ENCODE data around the gene FOCAD. TPM values are rescaled to one million over a fixed set of nuclear protein-coding genes. Genes with fewer than 3 reads are reported as not detected.
A peak's percentile ranks its signal among the peaks of the same experiment; 100 is the strongest.

FOCAD gene
- total RNA-seq, 6 experiments from 2014 or later, result 31.8 to 46.7 (median 39.2) TPM

DNA sequence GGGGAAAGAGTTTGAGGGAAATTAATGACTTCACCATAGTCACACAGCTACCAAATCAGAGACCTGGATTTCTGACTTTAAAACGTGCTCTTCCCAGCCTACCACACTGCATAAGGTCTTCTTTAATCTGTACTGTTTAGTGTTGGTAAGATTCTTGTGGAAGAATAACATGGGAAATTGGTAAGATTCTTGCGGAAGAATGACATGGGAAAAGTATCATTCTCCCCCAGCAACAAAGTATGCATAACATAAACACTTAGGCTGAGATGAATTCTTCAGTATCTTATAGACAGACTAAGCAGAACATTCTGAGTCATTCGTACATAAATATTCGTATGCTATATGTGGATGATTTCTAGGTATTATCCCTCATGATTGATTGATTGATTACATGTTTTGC, 170.4 kb downstream of the FOCAD start:
- no peak overlapping the region for H3K4me3 Mint-ChIP-seq

DNA sequence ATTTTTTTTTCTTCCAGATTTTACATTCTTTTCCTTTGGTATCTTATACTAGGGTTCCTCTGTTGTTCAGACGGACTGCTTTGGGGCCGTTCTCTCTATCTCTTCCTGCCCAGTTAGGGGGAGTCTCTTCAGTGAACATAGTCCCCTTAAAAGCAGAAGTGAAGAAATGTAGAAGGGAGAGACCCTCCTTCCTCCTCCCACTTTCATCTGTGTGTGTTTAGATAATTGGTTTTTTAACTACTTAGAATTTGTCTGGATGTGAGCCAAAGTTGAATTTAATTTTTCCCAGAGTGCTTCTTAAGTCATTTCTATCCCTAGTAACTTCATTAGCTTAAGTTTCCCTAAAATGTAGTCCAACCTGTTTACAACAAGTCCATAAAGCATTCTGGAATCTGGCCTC, 179.9 kb downstream of the FOCAD start:
- DNase-seq, result no peak
- peaks cover 20% of the 10 kb centered on the region for H3K4me1 Mint-ChIP-seq (ENCODE audit: low read depth)
- TF ChIP-seq, protein P1, sequence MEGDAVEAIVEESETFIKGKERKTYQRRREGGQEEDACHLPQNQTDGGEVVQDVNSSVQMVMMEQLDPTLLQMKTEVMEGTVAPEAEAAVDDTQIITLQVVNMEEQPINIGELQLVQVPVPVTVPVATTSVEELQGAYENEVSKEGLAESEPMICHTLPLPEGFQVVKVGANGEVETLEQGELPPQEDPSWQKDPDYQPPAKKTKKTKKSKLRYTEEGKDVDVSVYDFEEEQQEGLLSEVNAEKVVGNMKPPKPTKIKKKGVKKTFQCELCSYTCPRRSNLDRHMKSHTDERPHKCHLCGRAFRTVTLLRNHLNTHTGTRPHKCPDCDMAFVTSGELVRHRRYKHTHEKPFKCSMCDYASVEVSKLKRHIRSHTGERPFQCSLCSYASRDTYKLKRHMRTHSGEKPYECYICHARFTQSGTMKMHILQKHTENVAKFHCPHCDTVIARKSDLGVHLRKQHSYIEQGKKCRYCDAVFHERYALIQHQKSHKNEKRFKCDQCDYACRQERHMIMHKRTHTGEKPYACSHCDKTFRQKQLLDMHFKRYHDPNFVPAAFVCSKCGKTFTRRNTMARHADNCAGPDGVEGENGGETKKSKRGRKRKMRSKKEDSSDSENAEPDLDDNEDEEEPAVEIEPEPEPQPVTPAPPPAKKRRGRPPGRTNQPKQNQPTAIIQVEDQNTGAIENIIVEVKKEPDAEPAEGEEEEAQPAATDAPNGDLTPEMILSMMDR (IDR thresholded peaks at IDR 0.05), result no peak
- no peaks in the 10 kb centered on the region for H3K27me3 Mint-ChIP-seq (ENCODE audit: insufficient read depth)
- H3K9me3 Mint-ChIP-seq, result no peaks in the 10 kb centered on the region
- H3K36me3 Mint-ChIP-seq (ENCODE audit: low read depth), result peaks cover 24% of the 10 kb centered on the region
- H3K4me3 Mint-ChIP-seq, result no peak overlapping the region
- H3K27ac Mint-ChIP-seq, result no peak overlapping the region

More for the DNA sequence above, 170.4 kb downstream of the FOCAD start:
- Mint-ChIP-seq H3K9me3 (peaks cover 26% of the 10 kb centered on the region; the same call in 1 of the 2 replicates), H3K4me1 (ENCODE audit: low read depth) (peaks cover 21% of the 10 kb centered on the region), H3K36me3 (ENCODE audit: low read depth) (peaks cover 42% of the 10 kb centered on the region), H3K27ac (peak overlapping the region; percentile 55), H3K27me3 (ENCODE audit: insufficient read depth) (no peaks in the 10 kb centered on the region)
- TF ChIP-seq, protein P1 (IDR thresholded peaks at IDR 0.05), result no peak
- peak; percentile 41 for DNase-seq

DNA sequence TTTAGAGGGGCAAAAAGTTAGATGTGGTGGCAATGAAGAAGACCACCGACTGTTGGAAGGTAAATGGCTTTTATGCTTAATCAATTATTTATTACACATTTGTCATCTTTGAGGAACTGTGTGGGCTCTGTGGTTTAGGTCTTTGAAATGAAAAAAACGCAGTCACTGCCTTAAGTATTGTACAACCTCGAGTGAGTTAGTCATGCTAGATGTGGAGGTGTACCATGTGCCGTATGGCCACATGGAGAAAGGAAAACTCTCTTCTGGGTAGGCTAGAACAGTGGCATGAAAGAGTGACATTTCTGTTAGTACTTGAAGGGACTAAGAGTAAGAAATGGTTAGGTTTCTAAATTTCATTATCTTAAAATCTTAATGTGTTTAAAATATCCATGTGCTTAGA, 181.3 kb downstream of the FOCAD start:
- Mint-ChIP-seq H3K36me3 (ENCODE audit: low read depth) (peaks cover 26% of the 10 kb centered on the region), H3K27me3 (ENCODE audit: insufficient read depth) (no peaks in the 10 kb centered on the region), H3K4me3 (no peak overlapping the region), H3K27ac (no peak overlapping the region), H3K9me3 (no peaks in the 10 kb centered on the region), H3K4me1 (ENCODE audit: low read depth) (peaks cover 24% of the 10 kb centered on the region)
- TF ChIP-seq, protein P1 (IDR thresholded peaks at IDR 0.05), result no peak
- no peak for DNase-seq

DNA sequence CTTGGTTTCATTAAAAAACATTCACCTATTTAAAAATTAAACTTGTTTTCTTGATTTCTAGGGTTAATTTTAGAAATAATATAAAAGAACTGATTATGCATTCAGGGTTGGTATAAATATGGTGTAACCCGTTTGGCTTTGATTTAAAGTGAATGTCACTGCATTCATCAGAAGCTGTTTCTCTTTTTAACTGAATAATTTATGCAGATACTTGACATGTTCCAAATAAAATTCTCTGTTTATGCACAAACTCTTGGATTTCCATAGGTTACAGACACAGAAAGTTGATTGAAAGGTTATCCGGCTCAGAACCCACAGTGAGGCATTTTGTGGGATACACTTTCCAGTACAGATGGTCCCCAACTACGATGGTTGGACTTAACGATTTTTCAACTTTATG, 186.1 kb downstream of the FOCAD start:
- no peak for DNase-seq
- Mint-ChIP-seq H3K36me3 (ENCODE audit: low read depth) (peaks cover 21% of the 10 kb centered on the region), H3K4me1 (ENCODE audit: low read depth) (peaks cover 30% of the 10 kb centered on the region), H3K27ac (no peak overlapping the region), H3K9me3 (no peaks in the 10 kb centered on the region), H3K4me3 (no peak overlapping the region), H3K27me3 (ENCODE audit: insufficient read depth) (no peaks in the 10 kb centered on the region)
- TF ChIP-seq, protein P1 (IDR thresholded peaks at IDR 0.05), result no peak

DNA sequence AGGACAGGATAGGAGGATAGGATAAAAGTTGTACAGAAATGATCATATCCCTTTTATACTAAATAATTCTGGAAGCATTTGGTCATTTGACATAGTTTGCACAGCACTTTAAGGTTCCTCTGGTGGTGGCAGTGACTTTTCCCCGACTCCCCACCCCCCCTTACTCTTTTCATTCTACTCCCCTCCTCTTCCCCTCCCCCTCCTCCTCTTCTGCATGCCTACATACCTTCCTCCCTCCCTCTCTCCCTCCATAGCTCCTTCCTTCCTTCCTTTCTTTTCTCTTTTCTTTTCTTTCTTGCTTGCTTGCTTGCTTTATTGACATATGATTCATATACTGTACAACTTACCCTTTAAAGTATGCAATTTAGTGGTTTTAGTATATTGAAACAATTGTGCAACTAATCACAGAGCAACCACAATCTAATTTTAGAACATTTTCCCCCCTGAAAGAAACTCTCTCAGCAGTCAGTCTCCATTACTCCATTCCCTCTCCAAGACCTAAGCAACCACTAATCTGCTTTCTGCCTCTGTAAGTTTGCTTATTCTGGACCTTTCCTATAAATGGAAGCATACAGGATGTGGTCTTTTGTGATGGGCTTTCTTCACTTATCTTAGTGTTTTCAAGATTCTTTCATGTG, 188.4 kb downstream of the FOCAD start:
- peak; percentile 83 for DNase-seq
- H3K9me3 Mint-ChIP-seq, result no peaks in the 10 kb centered on the region
- peak overlapping the region; percentile 75 for H3K4me3 Mint-ChIP-seq
- H3K27ac Mint-ChIP-seq, result peak overlapping the region; percentile 75
- TF ChIP-seq, protein P1 (IDR thresholded peaks at IDR 0.05), result no peak
- peaks cover 10% of the 10 kb centered on the region; the same call in 1 of the 2 replicates for H3K36me3 Mint-ChIP-seq (ENCODE audit: low read depth)
- peaks cover 27% of the 10 kb centered on the region for H3K4me1 Mint-ChIP-seq (ENCODE audit: low read depth)
- no peaks in the 10 kb centered on the region for H3K27me3 Mint-ChIP-seq (ENCODE audit: insufficient read depth)

Data from HFFc6 (cell line).